ENCODE data around the gene CENPK.
"Not testable (repeated sequence)": the region's sequence is repeated elsewhere in the genome, so short reads cannot be mapped to it uniquely, and the experiment has no call there.

The CENPK gene

DNA sequence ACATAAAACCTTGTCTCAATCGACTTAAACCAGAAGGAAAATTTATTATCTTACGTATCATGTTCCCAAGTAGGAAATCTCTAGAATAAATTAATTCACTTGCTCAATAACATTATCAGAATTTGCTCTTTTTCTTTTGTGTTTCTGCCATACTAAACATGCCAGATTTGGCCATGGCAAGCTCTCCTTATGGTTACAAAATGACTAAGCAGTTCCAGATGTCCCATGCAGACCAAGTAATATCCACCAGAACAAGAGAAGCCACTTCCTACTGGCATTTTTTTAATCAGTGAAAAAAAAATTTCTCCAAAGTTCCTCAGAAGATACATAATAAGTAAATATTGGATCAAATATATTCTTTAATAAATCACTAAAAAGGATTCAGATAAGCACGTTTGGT is 56.0 kb downstream of the CENPK start:
- peak; percentile 19 for DNase-seq

DNA sequence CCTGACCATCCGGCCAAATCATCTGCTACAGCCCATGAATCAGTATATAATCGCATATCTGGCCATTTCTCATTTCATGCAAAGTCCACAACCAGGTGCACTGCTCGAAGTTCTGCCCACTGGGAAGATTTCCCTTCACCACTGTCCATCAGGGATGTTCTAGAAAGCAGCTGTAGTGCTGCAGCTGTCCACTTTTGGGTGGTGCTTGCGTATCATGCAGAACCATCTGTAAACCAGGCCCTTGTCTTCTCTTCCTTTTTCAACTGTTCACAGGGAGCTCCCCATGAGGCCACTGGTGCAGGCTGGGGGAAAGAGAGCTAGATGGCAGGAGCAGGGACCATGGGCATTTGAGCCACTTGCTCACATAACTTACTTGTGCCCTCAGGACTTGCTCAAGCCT is 73.8 kb downstream of the CENPK start:
- no peak for DNase-seq

DNA sequence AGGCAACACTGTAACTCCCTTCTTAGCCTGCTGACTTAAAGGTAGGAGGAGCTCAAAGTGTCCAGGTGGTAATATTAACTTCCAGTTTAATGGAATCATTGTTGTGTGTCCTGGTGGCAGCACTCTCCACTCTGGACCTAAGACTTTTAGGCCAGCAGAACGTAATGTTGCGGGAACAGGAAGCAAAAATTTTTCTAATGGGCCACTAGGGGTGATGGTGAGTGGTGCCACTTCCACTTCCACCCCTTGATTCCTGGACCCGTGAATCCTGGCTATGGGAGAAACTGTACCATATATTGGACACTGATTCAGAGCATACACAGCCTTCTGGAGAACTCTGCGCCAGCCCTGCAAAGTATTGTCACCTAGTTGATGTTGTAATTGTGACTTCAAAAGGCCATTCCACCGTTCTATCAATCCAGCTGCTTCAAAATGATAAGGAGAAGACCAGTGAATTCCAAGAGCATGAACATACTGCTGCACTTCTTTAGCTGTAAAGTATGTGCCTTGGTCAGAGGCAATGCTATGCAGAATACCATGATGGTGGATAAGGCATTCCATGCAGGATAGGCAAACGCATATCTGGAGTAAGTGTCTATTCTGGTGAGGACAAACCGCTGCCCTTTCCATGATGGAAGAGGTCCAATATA is 74.8 kb downstream of the CENPK start:
- DNase-seq, result not testable (repeated sequence)

DNA sequence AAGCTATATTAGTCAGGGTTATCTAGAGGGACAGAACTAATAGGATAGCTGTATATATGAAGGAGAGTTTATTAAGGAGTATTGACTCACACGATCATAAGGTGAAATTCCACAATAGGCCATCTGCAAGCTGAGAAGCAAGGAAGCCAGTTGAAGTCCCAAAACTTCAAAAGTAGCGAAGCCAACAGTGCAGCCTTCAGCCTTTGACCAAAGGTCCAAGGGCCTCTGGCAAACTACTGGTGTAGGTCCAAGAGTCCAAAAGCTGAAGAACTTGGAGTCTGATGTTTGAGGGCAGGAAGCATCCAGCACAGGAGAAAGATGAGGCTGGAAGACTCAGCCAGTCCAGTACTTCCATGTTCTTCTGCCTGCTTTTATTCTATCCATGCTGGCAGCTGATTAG is 76.2 kb downstream of the CENPK start:
- not testable (repeated sequence) for DNase-seq

DNA sequence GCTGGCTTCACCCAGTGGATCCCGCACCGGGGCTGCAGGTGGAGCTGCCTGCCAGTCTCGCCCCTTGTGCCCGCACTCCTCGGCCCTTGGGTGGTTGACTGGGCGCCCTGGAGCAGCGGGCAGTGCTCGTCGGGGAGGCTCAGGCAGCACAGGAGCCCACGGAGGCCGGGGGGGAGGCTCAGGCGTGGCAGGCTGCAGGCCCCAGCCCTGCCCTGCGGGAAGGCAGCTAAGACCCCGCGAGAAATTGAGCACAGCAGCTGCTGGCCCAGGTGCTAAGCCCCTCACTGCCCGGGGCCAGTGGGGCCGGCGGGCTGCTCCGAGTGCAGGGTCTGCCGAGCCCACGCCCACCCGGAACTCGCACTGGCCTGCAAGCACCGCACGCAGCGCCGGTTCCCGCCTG is 77.6 kb downstream of the CENPK start:
- no peak for DNase-seq

DNA sequence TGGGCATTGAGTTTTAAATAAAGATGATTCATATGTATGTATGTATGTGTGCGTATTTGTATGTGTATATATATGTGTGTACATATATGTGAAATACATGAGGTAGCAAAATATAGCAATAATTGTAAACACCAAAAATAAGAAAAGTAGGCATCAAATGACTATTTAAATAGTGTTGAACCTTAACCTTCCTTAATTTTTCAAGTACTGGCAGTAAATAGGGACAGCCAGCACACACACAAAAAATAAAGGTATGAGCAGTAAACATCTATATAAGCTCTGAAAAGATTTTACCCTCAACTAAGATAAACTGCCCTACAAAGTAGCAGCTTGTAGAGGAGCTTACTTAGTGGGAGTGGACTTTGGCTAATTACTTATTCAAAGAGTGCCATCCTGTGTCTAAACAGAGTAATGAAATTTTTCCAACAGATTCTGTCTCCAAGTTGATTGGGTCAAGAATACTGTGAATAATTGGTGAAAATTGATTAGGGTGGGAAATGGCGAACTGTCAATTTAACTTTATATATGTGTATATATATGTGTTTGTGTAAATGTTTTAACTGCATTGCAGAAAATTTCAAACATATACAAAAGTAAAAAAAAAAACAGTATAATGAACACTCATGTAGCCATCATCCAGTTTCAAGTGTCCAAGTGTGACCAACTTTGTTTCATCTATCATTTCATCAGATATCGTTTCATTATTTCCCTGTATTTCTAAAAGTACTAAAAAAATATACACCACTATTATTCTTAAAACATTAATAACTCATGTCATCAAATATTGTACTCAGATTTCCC is 79.2 kb downstream of the CENPK start:
- DNase-seq, result peak; percentile 75

DNA sequence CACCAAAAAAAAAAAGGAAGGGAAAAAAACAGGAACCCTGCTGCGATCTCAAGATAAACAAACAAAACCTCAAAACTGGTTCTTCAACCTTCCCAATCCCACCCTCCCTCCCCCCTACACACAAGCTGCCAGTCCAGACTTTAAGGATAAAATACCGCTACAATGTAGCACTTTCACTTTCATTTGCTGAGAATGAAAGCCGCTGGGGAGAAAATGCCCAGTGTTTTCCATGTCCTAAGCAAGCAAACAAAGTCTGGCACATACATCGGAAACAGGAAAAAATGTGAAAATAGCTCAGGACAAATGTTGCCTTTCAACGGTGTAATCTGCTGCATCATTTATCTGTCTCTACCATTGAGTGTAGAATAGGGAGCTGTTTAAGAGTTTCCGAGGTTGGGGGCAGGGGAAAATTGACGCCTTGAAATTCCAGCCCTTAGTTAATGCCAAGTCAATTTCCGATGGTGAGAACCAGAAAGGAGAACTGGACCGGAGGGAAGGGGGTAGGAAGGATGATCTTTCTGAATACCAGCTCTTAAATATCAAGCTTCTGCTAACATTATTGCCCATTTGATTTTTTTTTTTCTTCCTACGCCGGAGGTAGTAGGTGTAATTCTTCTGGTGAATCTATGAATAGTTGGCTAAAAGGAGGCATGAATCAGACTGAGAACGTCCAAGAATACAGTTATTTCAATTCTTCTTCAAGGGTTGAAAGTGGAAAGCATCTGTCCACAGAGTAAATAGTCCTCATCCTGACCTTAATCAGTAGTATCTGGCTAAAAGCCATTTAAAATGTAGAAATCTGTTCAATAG is 80.0 kb downstream of the CENPK start:
- DNase-seq, result peak; percentile 78

DNA sequence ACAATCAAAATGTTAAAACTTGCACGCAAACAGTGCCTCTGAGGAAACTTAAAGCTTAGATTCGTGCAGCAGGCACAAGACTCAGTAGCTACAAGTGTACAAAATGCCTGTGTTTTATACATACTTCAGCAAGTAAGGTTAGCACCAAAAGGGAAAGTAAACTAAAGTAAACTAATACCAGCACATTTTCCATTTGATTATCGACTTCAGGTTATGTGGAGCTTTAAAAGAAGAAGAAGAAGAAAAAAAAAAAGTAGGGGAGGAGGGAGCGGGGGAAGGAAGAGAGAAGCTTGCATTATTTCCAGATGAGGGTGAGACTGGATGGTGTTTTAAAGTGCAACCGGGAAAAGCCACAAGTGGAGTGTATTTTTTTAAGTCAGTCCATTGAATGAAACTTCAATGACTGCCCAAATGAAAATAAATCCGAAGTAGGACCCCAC is 80.7 kb downstream of the CENPK start:
- peak; percentile 83 for DNase-seq

DNA sequence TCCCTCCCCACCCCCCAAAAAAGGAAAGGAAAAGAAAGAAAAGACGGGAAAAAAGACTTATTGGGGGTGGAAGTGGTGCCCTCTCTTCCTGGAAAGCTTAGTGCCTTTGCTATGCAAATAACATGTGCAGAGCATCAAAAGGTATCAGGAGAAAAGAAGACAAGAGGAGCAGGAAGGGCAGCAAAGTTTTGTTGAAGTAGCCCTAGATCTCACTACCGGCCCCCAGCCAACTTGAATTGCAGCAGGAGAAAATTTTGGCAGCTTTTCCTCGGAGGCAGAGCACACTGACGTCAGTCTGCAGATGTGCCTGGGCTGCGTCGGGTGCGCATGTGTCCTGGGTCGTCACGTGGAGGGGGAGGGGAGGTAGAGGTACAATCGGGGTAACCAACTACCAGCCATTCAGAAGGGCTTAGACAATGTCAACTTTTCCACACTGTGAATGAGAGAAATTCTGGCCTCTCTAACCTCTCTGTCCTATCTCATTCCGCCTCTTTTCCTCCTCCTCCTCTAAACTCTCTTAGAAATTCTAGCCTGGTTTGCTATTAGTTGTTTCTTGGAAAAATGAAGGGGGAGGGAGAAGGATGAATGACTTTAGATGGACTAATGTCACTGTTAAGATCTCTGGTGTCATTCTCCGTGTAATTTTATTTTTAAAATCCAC is 81.2 kb downstream of the CENPK start, which contains the start of gene ADAMTS6:
Gene ADAMTS6 (minus strand): TSS at position 286 of the 661 bp plus-strand sequence. CDS start 8,247 bp downstream, outside the sequence.
- DNase-seq, result peak; percentile 97

DNA sequence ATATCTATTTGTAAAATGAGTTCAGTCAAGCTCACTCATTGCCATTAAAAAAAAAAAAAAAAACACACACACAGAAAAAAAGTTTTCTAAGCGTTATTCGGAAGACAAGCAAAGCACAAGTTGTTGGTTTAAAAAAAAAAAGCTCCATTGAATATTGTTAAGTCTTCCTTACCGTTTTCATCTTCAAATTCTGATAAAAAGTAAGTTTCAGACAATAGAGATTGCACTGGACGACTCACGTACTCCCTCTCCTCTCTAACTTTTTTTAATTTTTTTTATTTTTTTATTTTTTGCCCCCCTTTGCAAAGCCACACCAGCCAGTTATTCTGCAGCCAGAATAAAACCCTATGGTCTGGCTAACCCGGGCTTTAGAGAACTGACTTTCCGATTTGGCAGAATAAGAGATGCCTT is 81.8 kb downstream of the CENPK start:
- no peak for DNase-seq

DNA sequence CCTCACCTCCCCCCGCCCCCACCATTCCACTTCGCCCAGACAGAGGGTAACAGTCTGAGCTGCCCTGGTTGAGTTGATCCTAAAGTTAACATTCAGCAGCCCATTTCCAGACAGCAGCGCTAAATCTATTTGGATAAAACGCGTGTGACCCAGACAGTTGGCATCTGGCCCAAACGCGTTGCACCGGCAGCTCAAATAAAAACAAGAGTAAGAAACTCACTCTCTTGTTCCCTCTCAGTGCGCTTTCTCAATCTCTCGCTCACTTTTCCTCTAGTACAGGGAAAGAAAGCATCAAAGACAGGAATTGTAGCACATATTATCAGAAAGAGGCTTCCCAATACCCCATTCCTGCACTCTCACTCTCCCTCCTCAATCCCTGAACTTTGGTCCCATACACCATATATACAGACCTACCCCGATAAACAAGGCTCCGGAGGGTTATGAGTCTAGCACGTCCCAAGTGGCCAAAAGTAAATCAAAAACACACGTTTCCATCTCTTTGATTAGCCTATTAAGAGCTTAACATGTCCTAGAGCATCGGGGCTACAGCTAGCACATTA is 82.6 kb downstream of the CENPK start:
- DNase-seq, result peak; percentile 88

DNA sequence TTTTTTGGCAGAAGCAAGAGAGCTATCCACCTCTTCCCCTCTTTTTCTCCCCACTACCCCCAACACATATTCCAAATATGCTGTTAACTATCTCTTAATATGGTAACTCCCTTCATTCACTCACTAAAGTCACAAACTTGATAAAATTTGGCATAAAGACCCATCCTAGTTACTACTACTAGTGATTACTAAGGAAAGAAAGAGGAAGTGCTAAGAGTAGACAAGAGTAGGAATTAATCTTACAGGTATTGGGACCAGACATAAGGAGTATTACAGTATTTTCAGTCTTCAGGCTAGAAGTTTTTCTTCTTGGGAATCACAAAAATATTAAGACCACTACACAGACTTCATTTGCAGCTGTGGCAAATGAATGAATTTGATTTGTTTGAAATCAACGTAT is 83.4 kb downstream of the CENPK start:
- DNase-seq, result no peak

DNA sequence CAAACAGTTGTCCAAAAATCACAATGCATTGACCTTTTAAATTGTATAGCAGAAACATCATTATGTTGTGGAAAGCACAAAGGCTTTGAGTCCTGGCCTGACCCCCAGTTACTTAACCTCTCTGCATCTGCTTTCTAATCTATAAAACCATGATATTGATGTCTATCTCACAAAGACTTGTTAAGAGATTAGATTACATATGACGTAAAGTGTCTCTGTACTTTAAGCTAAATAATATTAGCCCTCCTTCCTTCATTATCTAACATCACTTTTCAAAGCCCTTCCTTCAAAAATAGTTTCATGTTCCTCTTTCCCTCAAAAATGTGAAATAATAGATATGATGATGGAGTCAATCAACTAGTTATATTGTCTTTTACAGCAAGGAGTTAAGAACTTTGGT is 84.6 kb downstream of the CENPK start:
- DNase-seq, result no peak

DNA sequence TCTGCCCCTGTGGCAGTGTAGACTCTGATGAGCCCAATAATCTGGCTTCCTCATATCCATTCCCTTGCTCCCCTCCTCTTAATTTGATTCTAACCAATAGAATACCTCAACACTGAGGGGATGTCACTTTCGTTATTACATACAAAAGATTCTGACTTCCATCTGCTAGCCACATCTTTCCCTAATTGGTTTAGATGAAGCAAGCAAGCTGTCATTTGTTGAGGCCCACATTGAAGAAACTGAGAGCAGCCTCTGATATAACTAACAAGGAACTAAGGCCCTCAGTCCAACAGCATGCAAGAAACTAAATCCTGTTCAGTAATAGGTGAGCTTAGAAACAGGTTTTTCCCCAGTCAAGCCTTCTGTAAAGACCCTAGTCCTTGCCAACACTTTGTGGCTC is 87.1 kb downstream of the CENPK start:
- DNase-seq, result no peak

DNA sequence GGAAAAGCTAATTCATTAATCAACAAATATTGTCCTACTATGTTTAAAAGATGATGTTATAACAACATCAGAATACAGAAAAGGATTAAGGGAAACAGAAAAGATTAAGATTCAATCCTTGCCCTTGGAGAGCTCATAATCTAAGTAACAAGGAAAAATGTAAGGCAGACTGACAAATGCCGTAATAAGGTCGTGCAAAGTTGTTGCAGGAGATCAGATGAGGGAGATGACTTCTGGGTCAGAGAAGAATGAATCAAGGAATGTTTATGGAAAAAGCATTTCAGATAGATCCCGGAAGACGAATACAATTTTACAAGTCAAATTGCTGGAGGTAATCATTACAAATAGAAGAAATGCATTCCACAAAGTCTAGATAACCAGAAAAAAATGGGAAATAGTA is 87.6 kb downstream of the CENPK start:
- DNase-seq, result no peak

DNA sequence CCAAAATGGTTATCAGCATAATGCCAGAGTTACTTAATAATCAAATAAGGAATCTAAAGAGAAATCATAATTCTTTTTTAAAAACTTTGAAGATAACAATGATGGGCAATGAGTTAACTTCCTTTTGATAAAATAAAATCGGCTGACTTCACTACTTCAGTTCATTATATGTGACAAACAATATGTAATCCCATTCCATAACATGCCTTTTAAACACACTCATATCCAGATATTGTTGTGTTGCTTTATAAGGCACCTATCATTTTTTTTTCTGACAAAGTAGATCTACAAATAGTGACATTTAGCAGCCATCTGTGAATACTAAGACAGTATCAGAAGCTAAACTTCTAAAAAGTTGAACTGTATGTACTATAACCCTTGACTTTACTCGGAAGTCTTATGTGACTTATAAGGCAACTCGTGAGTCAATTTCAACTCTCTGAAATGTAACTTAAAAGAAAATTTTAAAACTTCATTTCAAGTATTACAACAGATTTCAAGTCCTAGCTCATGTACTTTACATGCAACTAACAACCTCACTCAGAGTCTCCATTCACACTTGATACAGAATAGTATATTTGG is 88.7 kb downstream of the CENPK start:
- DNase-seq, result no peak

DNA sequence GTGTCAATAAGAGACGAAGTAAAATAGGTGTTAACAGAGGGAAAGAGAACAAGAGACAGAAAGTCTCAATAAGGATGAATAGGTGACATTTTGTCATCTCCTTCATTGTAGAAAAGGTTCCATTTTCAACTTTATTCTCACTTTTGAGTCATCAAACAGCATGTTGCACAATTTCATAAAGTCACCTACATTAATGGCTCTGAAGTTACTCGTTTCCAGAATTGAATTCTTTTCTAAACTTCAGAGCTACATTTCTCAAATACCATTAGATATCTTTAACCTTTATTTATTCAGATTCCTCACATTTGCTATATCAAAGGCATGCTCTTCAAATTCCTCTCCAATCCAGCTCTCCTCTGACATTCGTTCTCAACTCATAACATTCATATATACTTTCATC is 94.3 kb downstream of the CENPK start:
- DNase-seq, result no peak

Measured in eye (tissue), 1 donor.